K562 (cell line): Measurements from ENCODE around the gene TIGAR. TPM values are rescaled to one million over a fixed set of nuclear protein-coding genes. Genes with fewer than 3 reads are reported as not detected.

ENCODE experiments used
- ATF7 ChIP-seq: fragments of 450-650 bp; IDR thresholded peaks from 2 replicates; pipeline ENCODE4 v1.7.1; 2014; ENCODE audit warnings: mild to moderate bottlenecking, moderate library complexity
- BRD9 ChIP-seq: fragments of 450-650 bp; IDR thresholded peaks from 2 replicates; pipeline ENCODE4 v1.6.1; 2018; ENCODE audit warnings: low read depth; ENCODE audit not compliant: partially characterized antibody
- CHCHD3 ChIP-seq: fragments of 250-450 bp; sonication (Bioruptor Pico); IDR thresholded peaks from 2 replicates; pipeline ENCODE4 v2.1.2; 2022; ENCODE audit warnings: mild to moderate bottlenecking
- GMEB1 ChIP-seq: fragments of 250-450 bp; sonication (Bioruptor Pico); IDR thresholded peaks from 2 replicates; pipeline ENCODE4 v1.4.0; 2020; ENCODE audit warnings: mild to moderate bottlenecking
- NRF1 ChIP-seq, 2 experiments: fragments of 450-650 bp; IDR thresholded peaks in 1 of 2; conservative IDR thresholded peaks in 1 of 2; 2 replicates each; pipeline ENCODE4 v1.6.1; 2014; ENCODE audit warnings: mild to moderate bottlenecking in 2 of 2
- POLR2AphosphoS2 ChIP-seq: IDR thresholded peaks from 2 replicates; pipeline ENCODE4 v1.6.1; 2012; ENCODE audit warnings: low read length, improper control_type of control experiment
- PREB ChIP-seq: sonication (generic); formaldehyde crosslinking; IDR thresholded peaks from 2 replicates; pipeline ENCODE4 v1.8.1; 2023; ENCODE audit warnings: mild to moderate bottlenecking, missing genetic modification reagents
- RB1 ChIP-seq: fragments of 450-650 bp; IDR thresholded peaks from 2 replicates; pipeline ENCODE4 v1.6.1; 2017; ENCODE audit warnings: low read depth, mild to moderate bottlenecking
- RBM25 ChIP-seq: fragments of 200-400 bp; formaldehyde crosslinking; IDR thresholded peaks from 2 replicates; pipeline ENCODE4 v1.6.1; 2018; ENCODE audit warnings: low read length, low read depth, moderate library complexity; ENCODE audit not compliant: severe bottlenecking
- SETDB1 ChIP-seq: IDR thresholded peaks from one replicate; pipeline ENCODE4 v1.6.1; 2012; ENCODE audit warnings: low read length, control low read depth, inconsistent platforms
- SRSF3 ChIP-seq: fragments of 200-400 bp; formaldehyde crosslinking; IDR thresholded peaks from 2 replicates; pipeline ENCODE4 v1.6.1; 2016; ENCODE audit warnings: mild to moderate bottlenecking, low read length, moderate library complexity; ENCODE audit not compliant: insufficient read depth
- ZNF133 ChIP-seq: fragments of 250-450 bp; sonication (Bioruptor Pico); IDR thresholded peaks from 2 replicates; pipeline ENCODE4 v1.4.0; 2020; ENCODE audit warnings: mild to moderate bottlenecking
- ZNF586 ChIP-seq: fragments of 450-650 bp; formaldehyde crosslinking; conservative IDR thresholded peaks from 2 replicates; pipeline ENCODE4 v1.4.0; 2020; ENCODE audit warnings: mild to moderate bottlenecking, moderate library complexity
- ZNF77 ChIP-seq: fragments of 250-450 bp; sonication (Bioruptor Pico); IDR thresholded peaks from 2 replicates; pipeline ENCODE4 v1.5.0; 2020
- polyA plus RNA-seq, 8 experiments: library from polyadenylated mRNA; depleted of rRNA in 4 of 8; stranded (reverse) in 5 of 8; unstranded in 3 of 8; fragments of >200 nt; fragmentation: Nextera tagmentation in 2 of 8; fragmentation: Illumina TruSeq in 1 of 8; extraction: Ambion mirVana in 2 of 8; extraction: Trizol in 1 of 8; gene quantifications; 2 replicates each; pipeline versions ENCODE4 v1.2.1 to v1.2.3, GENCODE V29; 2011 to 2014; ENCODE audit warnings: inconsistent platforms in 1 of 8, missing spikeins in 1 of 8
- total RNA-seq, 7 experiments: library from RNA; depleted of rRNA in 6 of 7; stranded (reverse); fragments of >200 nt in 6 of 7; fragmentation: Illumina TruSeq in 2 of 7; extraction: Trizol in 2 of 7; gene quantifications; 2 replicates each; pipeline versions ENCODE4 v1.2.1 to v1.2.3, GENCODE V29; 2011 to 2021; ENCODE audit warnings: low replicate concordance in 1 of 7
- TF ChIP-seq, protein P1 (sequence below): sonication (generic); formaldehyde crosslinking; IDR thresholded peaks from 2 replicates; pipeline ENCODE4 v1.8.0; 2022; ENCODE audit warnings: missing genetic modification reagents, mild to moderate bottlenecking, borderline replicate concordance
- TF ChIP-seq, protein P2 (sequence below): sonication (generic); formaldehyde crosslinking; IDR thresholded peaks from 2 replicates; pipeline ENCODE4 v1.8.1; 2022; ENCODE audit warnings: missing genetic modification reagents
- TF ChIP-seq, protein P3 (sequence below), 2 experiments: fragments of 150-350 bp in 1 of 2; IDR thresholded peaks; 2 replicates each; pipeline ENCODE4 v1.6.1; 2012 to 2016; ENCODE audit warnings: low read depth in 2 of 2, low read length in 2 of 2, mild to moderate bottlenecking in 1 of 2, moderate library complexity in 1 of 2

Gene TIGAR
- total and polyA plus RNA-seq, 9 of the 15 experiments (the other 6 are each of a cell fraction or from before 2014, with no cell fraction given): 0.11 to 1.0 (median 0.53) TPM; not detected in 2

DNA sequence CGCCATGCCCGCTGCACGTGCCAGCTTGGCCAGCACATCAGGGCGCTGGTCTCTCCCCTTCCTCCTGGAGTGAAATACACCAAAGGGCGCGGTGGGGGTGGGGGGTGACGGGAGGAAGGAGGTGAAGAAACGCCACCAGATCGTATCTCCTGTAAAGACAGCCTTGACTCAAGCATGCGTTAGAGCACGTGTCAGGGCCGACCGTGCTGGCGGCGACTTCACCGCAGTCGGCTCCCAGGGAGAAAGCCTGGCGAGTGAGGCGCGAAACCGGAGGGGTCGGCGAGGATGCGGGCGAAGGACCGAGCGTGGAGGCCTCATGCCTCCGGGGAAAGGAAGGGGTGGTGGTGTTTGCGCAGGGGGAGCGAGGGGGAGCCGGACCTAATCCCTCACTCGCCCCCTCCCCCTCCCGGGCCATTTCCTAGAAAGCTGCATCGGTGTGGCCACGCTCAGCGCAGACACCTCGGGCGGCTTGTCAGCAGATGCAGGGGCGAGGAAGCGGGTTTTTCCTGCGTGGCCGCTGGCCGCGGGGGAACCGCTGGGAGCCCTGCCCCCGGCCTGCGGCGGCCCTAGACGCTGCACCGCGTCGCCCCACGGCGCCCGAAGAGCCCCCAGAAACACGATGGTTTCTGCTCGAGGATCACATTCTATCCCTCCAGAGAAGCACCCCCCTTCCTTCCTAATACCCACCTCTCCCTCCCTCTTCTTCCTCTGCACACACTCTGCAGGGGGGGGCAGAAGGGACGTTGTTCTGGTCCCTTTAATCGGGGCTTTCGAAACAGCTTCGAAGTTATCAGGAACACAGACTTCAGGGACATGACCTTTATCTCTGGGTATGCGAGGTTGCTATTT lies 48.4 kb upstream of the TIGAR start (continued):
- TF ChIP-seq, protein P1, sequence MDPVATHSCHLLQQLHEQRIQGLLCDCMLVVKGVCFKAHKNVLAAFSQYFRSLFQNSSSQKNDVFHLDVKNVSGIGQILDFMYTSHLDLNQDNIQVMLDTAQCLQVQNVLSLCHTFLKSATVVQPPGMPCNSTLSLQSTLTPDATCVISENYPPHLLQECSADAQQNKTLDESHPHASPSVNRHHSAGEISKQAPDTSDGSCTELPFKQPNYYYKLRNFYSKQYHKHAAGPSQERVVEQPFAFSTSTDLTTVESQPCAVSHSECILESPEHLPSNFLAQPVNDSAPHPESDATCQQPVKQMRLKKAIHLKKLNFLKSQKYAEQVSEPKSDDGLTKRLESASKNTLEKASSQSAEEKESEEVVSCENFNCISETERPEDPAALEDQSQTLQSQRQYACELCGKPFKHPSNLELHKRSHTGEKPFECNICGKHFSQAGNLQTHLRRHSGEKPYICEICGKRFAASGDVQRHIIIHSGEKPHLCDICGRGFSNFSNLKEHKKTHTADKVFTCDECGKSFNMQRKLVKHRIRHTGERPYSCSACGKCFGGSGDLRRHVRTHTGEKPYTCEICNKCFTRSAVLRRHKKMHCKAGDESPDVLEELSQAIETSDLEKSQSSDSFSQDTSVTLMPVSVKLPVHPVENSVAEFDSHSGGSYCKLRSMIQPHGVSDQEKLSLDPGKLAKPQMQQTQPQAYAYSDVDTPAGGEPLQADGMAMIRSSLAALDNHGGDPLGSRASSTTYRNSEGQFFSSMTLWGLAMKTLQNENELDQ (CRISPR knock-in tag): no peak
- TF ChIP-seq GMEB1 (CRISPR knock-in tag) (no peak), RB1 (peak; percentile 15; the same call in 1 of the 2 replicates), ZNF77 (CRISPR knock-in tag) (no peak), ZNF133 (no peak), POLR2AphosphoS2 (no peak), BRD9 (no peak), ZNF586 (CRISPR knock-in tag) (no peak), PREB (no peak), NRF1 (conservative IDR thresholded peaks at IDR 0.05 in 1 of 2, IDR thresholded peaks at IDR 0.05 in 1 of 2) (peak; percentile 24 to 36; a peak in 2 of 4 replicates), RBM25 (no peak), SETDB1 (no peak), ATF7 (peak; percentile 35; the same call in 1 of the 2 replicates), CHCHD3 (no peak), SRSF3 (no peak)
- TF ChIP-seq, protein P2, sequence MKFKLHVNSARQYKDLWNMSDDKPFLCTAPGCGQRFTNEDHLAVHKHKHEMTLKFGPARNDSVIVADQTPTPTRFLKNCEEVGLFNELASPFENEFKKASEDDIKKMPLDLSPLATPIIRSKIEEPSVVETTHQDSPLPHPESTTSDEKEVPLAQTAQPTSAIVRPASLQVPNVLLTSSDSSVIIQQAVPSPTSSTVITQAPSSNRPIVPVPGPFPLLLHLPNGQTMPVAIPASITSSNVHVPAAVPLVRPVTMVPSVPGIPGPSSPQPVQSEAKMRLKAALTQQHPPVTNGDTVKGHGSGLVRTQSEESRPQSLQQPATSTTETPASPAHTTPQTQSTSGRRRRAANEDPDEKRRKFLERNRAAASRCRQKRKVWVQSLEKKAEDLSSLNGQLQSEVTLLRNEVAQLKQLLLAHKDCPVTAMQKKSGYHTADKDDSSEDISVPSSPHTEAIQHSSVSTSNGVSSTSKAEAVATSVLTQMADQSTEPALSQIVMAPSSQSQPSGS: no peak
- TF ChIP-seq, protein P3, sequence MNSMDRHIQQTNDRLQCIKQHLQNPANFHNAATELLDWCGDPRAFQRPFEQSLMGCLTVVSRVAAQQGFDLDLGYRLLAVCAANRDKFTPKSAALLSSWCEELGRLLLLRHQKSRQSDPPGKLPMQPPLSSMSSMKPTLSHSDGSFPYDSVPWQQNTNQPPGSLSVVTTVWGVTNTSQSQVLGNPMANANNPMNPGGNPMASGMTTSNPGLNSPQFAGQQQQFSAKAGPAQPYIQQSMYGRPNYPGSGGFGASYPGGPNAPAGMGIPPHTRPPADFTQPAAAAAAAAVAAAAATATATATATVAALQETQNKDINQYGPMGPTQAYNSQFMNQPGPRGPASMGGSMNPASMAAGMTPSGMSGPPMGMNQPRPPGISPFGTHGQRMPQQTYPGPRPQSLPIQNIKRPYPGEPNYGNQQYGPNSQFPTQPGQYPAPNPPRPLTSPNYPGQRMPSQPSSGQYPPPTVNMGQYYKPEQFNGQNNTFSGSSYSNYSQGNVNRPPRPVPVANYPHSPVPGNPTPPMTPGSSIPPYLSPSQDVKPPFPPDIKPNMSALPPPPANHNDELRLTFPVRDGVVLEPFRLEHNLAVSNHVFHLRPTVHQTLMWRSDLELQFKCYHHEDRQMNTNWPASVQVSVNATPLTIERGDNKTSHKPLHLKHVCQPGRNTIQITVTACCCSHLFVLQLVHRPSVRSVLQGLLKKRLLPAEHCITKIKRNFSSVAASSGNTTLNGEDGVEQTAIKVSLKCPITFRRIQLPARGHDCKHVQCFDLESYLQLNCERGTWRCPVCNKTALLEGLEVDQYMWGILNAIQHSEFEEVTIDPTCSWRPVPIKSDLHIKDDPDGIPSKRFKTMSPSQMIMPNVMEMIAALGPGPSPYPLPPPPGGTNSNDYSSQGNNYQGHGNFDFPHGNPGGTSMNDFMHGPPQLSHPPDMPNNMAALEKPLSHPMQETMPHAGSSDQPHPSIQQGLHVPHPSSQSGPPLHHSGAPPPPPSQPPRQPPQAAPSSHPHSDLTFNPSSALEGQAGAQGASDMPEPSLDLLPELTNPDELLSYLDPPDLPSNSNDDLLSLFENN (IDR thresholded peaks at IDR 0.05; ENCODE audit: low read depth in 2 of 2, low read length in 2 of 2): no peak
